GM18868 (cell line): Measurements from ENCODE around the gene LHFPL3.
"Not testable (repeated sequence)": the region's sequence is repeated elsewhere in the genome, so short reads cannot be mapped to it uniquely, and the experiment has no call there.

Experiments used
- ATAC-seq: cut with Tn5 transposase; IDR thresholded peaks from one replicate; pipeline ENCODE4 v1.9.1; 2021; ENCODE audit warnings: mild to moderate bottlenecking, moderate library complexity; ENCODE audit not compliant: unreplicated experiment

The LHFPL3 gene

GRCh38 chr7:104661575-104661974 lies 333.2 kb downstream of the LHFPL3 start:
- ATAC-seq = no peak

GRCh38 chr7:104664648-104665047 lies 336.2 kb downstream of the LHFPL3 start:
- no peak for ATAC-seq

- ATAC-seq = no peak
These were observed 349.2 kb downstream of the LHFPL3 start for GRCh38 chr7:104677587-104677986.

- ATAC-seq = no peak
These were observed 350.7 kb downstream of the LHFPL3 start for GRCh38 chr7:104679085-104679484.

- no peak for ATAC-seq
These were observed 357.9 kb downstream of the LHFPL3 start for GRCh38 chr7:104686286-104686685.

- ATAC-seq = no peak
These were observed 366.3 kb downstream of the LHFPL3 start for GRCh38 chr7:104694710-104695109.

- ATAC-seq = no peak
These were observed 367.2 kb downstream of the LHFPL3 start for GRCh38 chr7:104695563-104695962.

GRCh38 chr7:104700336-104700735 lies 371.9 kb downstream of the LHFPL3 start:
- no peak for ATAC-seq

- not testable (repeated sequence) for ATAC-seq
These were observed 392.6 kb downstream of the LHFPL3 start for GRCh38 chr7:104721027-104721426.

- ATAC-seq = no peak
These were observed 394.6 kb downstream of the LHFPL3 start for GRCh38 chr7:104723001-104723400.

GRCh38 chr7:104758504-104758903 lies 430.1 kb downstream of the LHFPL3 start:
- ATAC-seq = no peak

- no peak for ATAC-seq
These were observed 433.5 kb downstream of the LHFPL3 start for GRCh38 chr7:104761892-104762291.

GRCh38 chr7:104767113-104767512 lies 438.7 kb downstream of the LHFPL3 start:
- no peak for ATAC-seq

GRCh38 chr7:104767826-104768536 lies 439.6 kb downstream of the LHFPL3 start:
- no peak for ATAC-seq

- no peak for ATAC-seq
These were observed 444.3 kb downstream of the LHFPL3 start for GRCh38 chr7:104772405-104773345.

- ATAC-seq = no peak
These were observed 445.4 kb downstream of the LHFPL3 start for GRCh38 chr7:104773796-104774195.

- no peak for ATAC-seq
These were observed 447.1 kb downstream of the LHFPL3 start for GRCh38 chr7:104775531-104775930.

GRCh38 chr7:104777301-104777800 lies 448.9 kb downstream of the LHFPL3 start:
- ATAC-seq = no peak

GRCh38 chr7:104779888-104780287 lies 451.5 kb downstream of the LHFPL3 start:
- ATAC-seq = no peak

- ATAC-seq = no peak
These were observed 456.3 kb downstream of the LHFPL3 start for GRCh38 chr7:104784686-104785085.

GRCh38 chr7:104789780-104790179 lies 461.4 kb downstream of the LHFPL3 start:
- no peak for ATAC-seq

GRCh38 chr7:104790440-104790839 lies 462.0 kb downstream of the LHFPL3 start:
- no peak for ATAC-seq
